HCT116 (cell line): ENCODE measurements around the gene WDR64. TPM values are rescaled to one million over a fixed set of nuclear protein-coding genes. Genes with fewer than 3 reads are reported as not detected.
"Not testable (repeated sequence)": the region's sequence is repeated elsewhere in the genome, so short reads cannot be mapped to it uniquely, and the experiment has no call there.

Source experiments
- ATAC-seq: fragments of 200-7000 bp; cut with Tn5 transposase; 2 replicates; pipeline ENCODE4 v1.9.1; 2020; ENCODE audit warnings: mild to moderate bottlenecking, moderate library complexity
- BruUV-seq: library from RNA; stranded (reverse); fragments of 400-500 nt; replicated peaks from 2 replicates; lab custom pipeline; 2021; lab: Mats Ljungman, UMichigan
- CTCF ChIA-PET: fragments of 300-600 bp; sonication (Branson Sonifier 250); formaldehyde crosslinking; loops from one replicate; lab custom pipeline; 2021; ENCODE audit warnings: antibody characterized with exemption; lab: Charles Lee
- POLR2A ChIA-PET: fragments of 300-600, 350-600 bp; sonication (Branson Sonifier 250); formaldehyde crosslinking; loops from one replicate; lab custom pipeline; 2021; ENCODE audit warnings: antibody characterized with exemption; lab: Charles Lee
- RAD21 ChIA-PET, 2 experiments: fragments of 300-600 bp; sonication (Branson Sonifier 250); formaldehyde crosslinking; loops; one replicate each; lab custom pipeline; 2023; ENCODE audit warnings: low total read pairs in 2 of 2; ENCODE audit not compliant: uncharacterized antibody in 2 of 2, unreplicated experiment in 2 of 2, low non-redundant PET in 1 of 2; lab: Charles Lee
- DNase-seq: peaks from one replicate; pipeline ENCODE4 v3.0.0-alpha.2; 2010; ENCODE audit warnings: low read depth, low spot score
- H2AFZ ChIP-seq: fragments of 200-600 bp; shearing (Covaris generic), sonication (generic); 2 replicates; pipeline ENCODE4 v1.6.1; 2017; ENCODE audit warnings: low read depth, mixed run types, mixed read lengths, antibody characterized with exemption, low read length; ENCODE audit not compliant: poor library complexity, severe bottlenecking
- H3K27ac ChIP-seq: 2 replicates; pipeline ENCODE4 v1.5.1; 2012; ENCODE audit warnings: low read depth, low read length
- H3K27me3 ChIP-seq: fragments of 200-600 bp; sonication (generic); 2 replicates; pipeline ENCODE4 v1.6.1; 2016; ENCODE audit warnings: mixed run types, low read length, mixed read lengths; ENCODE audit not compliant: insufficient read depth
- H3K36me3 ChIP-seq, 2 experiments: fragments of 200-500 bp in 1 of 2; fragments of 200-600 bp in 1 of 2; sonication (Bioruptor generic) in 1 of 2; sonication (generic) in 1 of 2; 2 replicates each; pipeline versions ENCODE4 v1.5.1 to v1.6.1; 2014 to 2016; ENCODE audit warnings: low read length in 2 of 2, inconsistent platforms in 1 of 2, mixed read lengths in 1 of 2, mixed run types in 1 of 2; ENCODE audit not compliant: insufficient read depth in 2 of 2, control insufficient read depth in 1 of 2
- H3K4me1 ChIP-seq, 2 experiments: fragments of 200-600 bp in 1 of 2; sonication (generic) in 1 of 2; 2 replicates each; pipeline versions ENCODE4 v1.5.1 to v1.6.1; 2012 to 2017; ENCODE audit warnings: low read length in 2 of 2, inconsistent platforms in 1 of 2, mild to moderate bottlenecking in 1 of 2, mixed read lengths in 1 of 2, mixed run types in 1 of 2, moderate library complexity in 1 of 2; ENCODE audit not compliant: insufficient read depth in 2 of 2, control insufficient read depth in 1 of 2
- H3K4me2 ChIP-seq: fragments of 200-600 bp; sonication (generic); 2 replicates; pipeline ENCODE4 v1.6.1; 2017; ENCODE audit warnings: mixed run types, low read length, mixed read lengths
- H3K4me3 ChIP-seq, 2 experiments: fragments of 200-600 bp in 1 of 2; sonication (generic) in 1 of 2; replicated peaks in 1 of 2; 2 replicates each; pipeline ENCODE4 v1.5.1; 2011 to 2016; ENCODE audit warnings: low read length in 2 of 2, control low read depth in 1 of 2, low read depth in 1 of 2, mild to moderate bottlenecking in 1 of 2, mixed read lengths in 1 of 2, mixed run types in 1 of 2
- H3K79me2 ChIP-seq: fragments of 200-600 bp; sonication (generic); 2 replicates; pipeline ENCODE4 v1.6.1; 2017; ENCODE audit warnings: mild to moderate bottlenecking, mixed run types, low read length, moderate library complexity, mixed read lengths; ENCODE audit not compliant: insufficient read depth
- H3K9ac ChIP-seq: fragments of 200-600 bp; sonication (generic); 2 replicates; pipeline ENCODE4 v1.6.1; 2016; ENCODE audit warnings: low read length, mixed read lengths
- H3K9me2 ChIP-seq: fragments of 200-600 bp; sonication (generic), shearing (Covaris generic); 2 replicates; pipeline ENCODE4 v1.6.1; 2017; ENCODE audit warnings: mixed run types, mild to moderate bottlenecking, moderate library complexity; ENCODE audit not compliant: insufficient read depth
- H3K9me3 ChIP-seq, 2 experiments: fragments of 200-500 bp in 1 of 2; fragments of 200-600 bp in 1 of 2; sonication (Bioruptor generic) in 1 of 2; sonication (generic) in 1 of 2; 2 replicates each; pipeline ENCODE4 v1.6.1; 2014 to 2017; ENCODE audit warnings: low read length in 2 of 2, mixed read lengths in 2 of 2, inconsistent platforms in 1 of 2, low read depth in 1 of 2, mild to moderate bottlenecking in 1 of 2, mixed run types in 1 of 2, moderate library complexity in 1 of 2; ENCODE audit not compliant: control insufficient read depth in 1 of 2, insufficient read depth in 1 of 2
- H4K20me1 ChIP-seq: fragments of 200-600 bp; sonication (generic), shearing (Covaris generic); 2 replicates; pipeline ENCODE4 v1.6.1; 2017; ENCODE audit warnings: mixed run types, mild to moderate bottlenecking, moderate library complexity; ENCODE audit not compliant: insufficient read depth
- CEBPB ChIP-seq: IDR thresholded peaks from 2 replicates; pipeline ENCODE4 v1.6.1; 2012; ENCODE audit warnings: low read depth
- EGR1 ChIP-seq: IDR thresholded peaks from 2 replicates; pipeline ENCODE4 v1.6.1; 2012; ENCODE audit warnings: low read depth
- ELF1 ChIP-seq: IDR thresholded peaks from 2 replicates; pipeline ENCODE4 v1.6.1; 2012; ENCODE audit warnings: low read depth, borderline replicate concordance
- EZH2phosphoT487 ChIP-seq: fragments of 200-600 bp; IDR thresholded peaks from 2 replicates; pipeline ENCODE4 v1.6.1; 2018; ENCODE audit warnings: antibody characterized with exemption, borderline replicate concordance
- FOSL1 ChIP-seq: IDR thresholded peaks from 2 replicates; pipeline ENCODE4 v1.6.1; 2012; ENCODE audit warnings: low read depth
- POLR2A ChIP-seq: IDR thresholded peaks from 2 replicates; pipeline ENCODE4 v1.7.0; 2011; ENCODE audit warnings: borderline replicate concordance; ENCODE audit not compliant: insufficient read depth, insufficient read length; ENCODE audit errors: extremely low read depth
- RAD21 ChIP-seq: IDR thresholded peaks from 2 replicates; pipeline ENCODE4 v1.6.1; 2012; ENCODE audit warnings: low read depth, mild to moderate bottlenecking
- SIN3A ChIP-seq: IDR thresholded peaks from 2 replicates; pipeline ENCODE4 v1.6.1; 2012; ENCODE audit warnings: low read depth
- SP1 ChIP-seq: IDR thresholded peaks from 2 replicates; pipeline ENCODE4 v1.6.1; 2012; ENCODE audit warnings: low read depth
- SRF ChIP-seq: IDR thresholded peaks from 2 replicates; pipeline ENCODE4 v1.6.1; 2012; ENCODE audit warnings: low read depth
- TCF7L2 ChIP-seq: IDR thresholded peaks from 2 replicates; pipeline ENCODE4 v1.7.0; 2011; ENCODE audit warnings: borderline replicate concordance, inconsistent platforms; ENCODE audit not compliant: insufficient read depth, insufficient read length; ENCODE audit errors: extremely low read depth
- YY1 ChIP-seq: IDR thresholded peaks from 2 replicates; pipeline ENCODE4 v1.6.1; 2011; ENCODE audit warnings: low read length, low read depth, moderate library complexity, mild to moderate bottlenecking; ENCODE audit not compliant: insufficient replicate concordance; ENCODE audit errors: extremely low read depth
- ZFX ChIP-seq: fragments of 450-650 bp; IDR thresholded peaks from 2 replicates; pipeline ENCODE4 v1.6.1; 2017
- intact Hi-C: fragments of 100-400 bp; cut with micrococcal nuclease; formaldehyde crosslinking; loops from 2 replicates; pipeline ENCODE4 v1.10.0; 2022
- total RNA-seq: library from RNA; stranded (reverse); gene quantifications from one replicate; pipeline ENCODE4 v1.2.1, GENCODE V29; 2021; ENCODE audit not compliant: unreplicated experiment
- TF ChIP-seq, protein P1 (sequence below): IDR thresholded peaks from 2 replicates; pipeline ENCODE4 v1.6.1; 2012
- TF ChIP-seq, protein P2 (sequence below): IDR thresholded peaks from 2 replicates; pipeline ENCODE4 v1.6.1; 2012
- TF ChIP-seq, protein P3 (sequence below), 3 experiments: fragments of 200-600 bp in 1 of 3; sonication (generic) in 1 of 3; IDR thresholded peaks in 2 of 3; conservative IDR thresholded peaks in 1 of 3; 2 replicates each; pipeline ENCODE4 v1.5.1; 2012 to 2017; ENCODE audit warnings: low read depth in 2 of 3, low read length in 2 of 3, antibody characterized with exemption in 1 of 3, borderline replicate concordance in 1 of 3, control low read depth in 1 of 3, mild to moderate bottlenecking in 1 of 3, mixed read lengths in 1 of 3, mixed run types in 1 of 3, moderate library complexity in 1 of 3; ENCODE audit not compliant: insufficient read depth in 1 of 3

The WDR64 gene
- total RNA-seq, 1 experiment from 2014 or later, result not detected

DNA sequence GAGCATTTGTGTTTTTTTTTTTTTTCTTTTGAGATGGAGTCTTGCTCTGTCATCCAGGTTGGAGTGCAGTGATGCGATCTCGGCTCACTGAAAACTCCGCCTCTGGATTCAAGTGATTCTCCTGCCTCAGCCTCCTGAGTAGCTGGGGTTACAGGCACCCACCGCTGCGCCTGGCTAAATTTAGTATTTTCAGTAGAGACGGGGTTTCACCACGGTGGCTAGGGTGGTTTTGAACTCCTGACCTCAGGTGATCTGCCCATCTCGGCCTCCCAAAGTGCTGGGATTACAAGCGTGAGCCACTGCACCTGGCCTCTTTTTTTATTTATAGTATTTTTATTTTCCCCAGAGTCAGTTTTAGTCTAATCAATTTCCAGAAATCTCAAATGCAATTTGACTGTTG, 174.5 kb downstream of the WDR64 start:
- H4K20me1 ChIP-seq, H3K4me2 ChIP-seq, RAD21 ChIA-PET, H3K9me2 ChIP-seq, H3K4me3 ChIP-seq, POLR2A ChIA-PET, CTCF ChIA-PET, H2AFZ ChIP-seq, H3K9me3 ChIP-seq, H3K9ac ChIP-seq, intact Hi-C loops, H3K27me3 ChIP-seq, DNase-seq, H3K36me3 ChIP-seq, H3K79me2 ChIP-seq, BruUV-seq, H3K4me1 ChIP-seq, ATAC-seq, H3K27ac ChIP-seq: not testable (repeated sequence)

DNA sequence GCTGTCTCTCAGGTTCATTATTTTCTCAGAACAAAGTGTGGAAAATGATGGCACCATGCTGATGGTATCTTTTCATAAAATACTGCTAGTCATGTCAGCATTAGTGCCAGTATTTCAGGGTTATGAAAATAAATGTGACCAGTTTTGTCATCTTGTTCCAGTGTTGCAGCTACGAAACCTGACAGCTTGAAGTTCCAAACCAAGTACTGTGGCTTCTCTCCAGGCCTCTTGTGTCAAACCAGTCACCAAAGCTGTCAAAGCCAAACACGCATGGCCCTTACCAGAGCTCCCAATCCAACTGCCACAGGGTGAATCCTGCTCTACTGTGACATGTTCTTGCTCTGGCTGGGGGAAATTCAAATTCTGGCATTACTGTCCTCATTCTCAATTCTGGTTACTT, 175.2 kb downstream of the WDR64 start:
- CTCF ChIA-PET, result no interaction called here
- Histone ChIP-seq H3K9ac (no peak overlapping the region), H3K9me3 (no peaks in the 10 kb centered on the region), H2AFZ (no peak overlapping the region), H3K27ac (no peak overlapping the region), H3K27me3 (no peaks in the 10 kb centered on the region), H3K4me1 (no peaks in the 10 kb centered on the region), H3K4me2 (no peak overlapping the region), H3K4me3 (no peak overlapping the region), H3K36me3 (no peaks in the 10 kb centered on the region), H3K79me2 (no peaks in the 10 kb centered on the region), H4K20me1 (no peaks in the 10 kb centered on the region), H3K9me2 (no peaks in the 10 kb centered on the region)
- RAD21 ChIA-PET, result no interaction called here
- no peak for DNase-seq
- intact Hi-C loops, result no loop called here
- ATAC-seq, result no peak
- TF ChIP-seq, protein P1, sequence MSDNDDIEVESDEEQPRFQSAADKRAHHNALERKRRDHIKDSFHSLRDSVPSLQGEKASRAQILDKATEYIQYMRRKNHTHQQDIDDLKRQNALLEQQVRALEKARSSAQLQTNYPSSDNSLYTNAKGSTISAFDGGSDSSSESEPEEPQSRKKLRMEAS, result no peak
- TF ChIP-seq POLR2A (no peak), TCF7L2 (no peak), EGR1 (no peak), ZFX (no peak), ELF1 (no peak), RAD21 (no peak), SRF (no peak), SIN3A (no peak), SP1 (no peak), EZH2phosphoT487 (no peak), CEBPB (no peak), FOSL1 (no peak), YY1 (no peak)
- TF ChIP-seq, protein P2, sequence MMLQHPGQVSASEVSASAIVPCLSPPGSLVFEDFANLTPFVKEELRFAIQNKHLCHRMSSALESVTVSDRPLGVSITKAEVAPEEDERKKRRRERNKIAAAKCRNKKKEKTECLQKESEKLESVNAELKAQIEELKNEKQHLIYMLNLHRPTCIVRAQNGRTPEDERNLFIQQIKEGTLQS, result no peak
- TF ChIP-seq, protein P3, sequence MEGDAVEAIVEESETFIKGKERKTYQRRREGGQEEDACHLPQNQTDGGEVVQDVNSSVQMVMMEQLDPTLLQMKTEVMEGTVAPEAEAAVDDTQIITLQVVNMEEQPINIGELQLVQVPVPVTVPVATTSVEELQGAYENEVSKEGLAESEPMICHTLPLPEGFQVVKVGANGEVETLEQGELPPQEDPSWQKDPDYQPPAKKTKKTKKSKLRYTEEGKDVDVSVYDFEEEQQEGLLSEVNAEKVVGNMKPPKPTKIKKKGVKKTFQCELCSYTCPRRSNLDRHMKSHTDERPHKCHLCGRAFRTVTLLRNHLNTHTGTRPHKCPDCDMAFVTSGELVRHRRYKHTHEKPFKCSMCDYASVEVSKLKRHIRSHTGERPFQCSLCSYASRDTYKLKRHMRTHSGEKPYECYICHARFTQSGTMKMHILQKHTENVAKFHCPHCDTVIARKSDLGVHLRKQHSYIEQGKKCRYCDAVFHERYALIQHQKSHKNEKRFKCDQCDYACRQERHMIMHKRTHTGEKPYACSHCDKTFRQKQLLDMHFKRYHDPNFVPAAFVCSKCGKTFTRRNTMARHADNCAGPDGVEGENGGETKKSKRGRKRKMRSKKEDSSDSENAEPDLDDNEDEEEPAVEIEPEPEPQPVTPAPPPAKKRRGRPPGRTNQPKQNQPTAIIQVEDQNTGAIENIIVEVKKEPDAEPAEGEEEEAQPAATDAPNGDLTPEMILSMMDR (IDR thresholded peaks at IDR 0.05 in 2 of 3, conservative IDR thresholded peaks at IDR 0.05 in 1 of 3; ENCODE audit: borderline replicate concordance in 1 of 3, insufficient read depth in 1 of 3, low read depth in 2 of 3, low read length in 2 of 3), result no peak
- POLR2A ChIA-PET, result no interaction called here
- no TSS peak for BruUV-seq
